K562 (cell line): ENCODE data around the gene ITK. TPM values are rescaled to one million over a fixed set of nuclear protein-coding genes. Genes with fewer than 3 reads are reported as not detected.

Experiments
- AFF1 ChIP-seq, 2 experiments: fragments of 450-650 bp; IDR thresholded peaks; 2 replicates each; pipeline ENCODE4 v1.6.1; 2018; ENCODE audit warnings: mild to moderate bottlenecking in 2 of 2, low read depth in 1 of 2; ENCODE audit not compliant: partially characterized antibody in 2 of 2
- CREB1 ChIP-seq, 2 experiments: sonication (generic) in 1 of 2; formaldehyde crosslinking in 1 of 2; IDR thresholded peaks; 2 replicates each; pipeline versions ENCODE4 v1.6.1 to v1.8.0; 2012 to 2022; ENCODE audit warnings: inconsistent platforms in 1 of 2, mild to moderate bottlenecking in 1 of 2, missing genetic modification reagents in 1 of 2, moderate library complexity in 1 of 2
- HMG20A ChIP-seq: fragments of 450-650 bp; formaldehyde crosslinking; conservative IDR thresholded peaks from 2 replicates; pipeline ENCODE4 v1.4.0; 2020; ENCODE audit warnings: mild to moderate bottlenecking, mixed read lengths
- HMG20B ChIP-seq: fragments of 250-450 bp; sonication (Bioruptor Pico); IDR thresholded peaks from 2 replicates; pipeline ENCODE4 v1.5.0; 2021; ENCODE audit warnings: mild to moderate bottlenecking
- MAFG ChIP-seq: fragments of 450-650 bp; conservative IDR thresholded peaks from 2 replicates; pipeline ENCODE4 v1.6.1; 2016; ENCODE audit warnings: missing genetic modification characterization, missing compliant biosample characterization
- MAX ChIP-seq: sonication (generic); formaldehyde crosslinking; IDR thresholded peaks from 2 replicates; pipeline ENCODE4 v1.9.0; 2022; ENCODE audit warnings: mild to moderate bottlenecking, missing genetic modification reagents
- MECOM ChIP-seq: fragments of 250-450 bp; sonication (Bioruptor Pico); IDR thresholded peaks from 2 replicates; pipeline ENCODE4 v1.8.0; 2022; ENCODE audit warnings: inconsistent platforms
- MNT ChIP-seq, 2 experiments: fragments of 450-650 bp; conservative IDR thresholded peaks; 2 replicates each; pipeline ENCODE4 v1.6.1; 2017; ENCODE audit warnings: mild to moderate bottlenecking in 2 of 2, moderate library complexity in 2 of 2
- NCOR1 ChIP-seq: fragments of 450-650 bp; IDR thresholded peaks from 2 replicates; pipeline ENCODE4 v1.6.1; 2016; ENCODE audit warnings: mild to moderate bottlenecking, moderate library complexity
- NR1H2 ChIP-seq: sonication (generic); formaldehyde crosslinking; IDR thresholded peaks from 2 replicates; pipeline ENCODE4 v1.4.0; 2020; ENCODE audit warnings: mild to moderate bottlenecking, missing genetic modification reagents
- PHF20 ChIP-seq: fragments of 450-650 bp; IDR thresholded peaks from 2 replicates; pipeline ENCODE4 v1.6.1; 2018; ENCODE audit not compliant: partially characterized antibody
- SREBF2 ChIP-seq: sonication (generic); formaldehyde crosslinking; IDR thresholded peaks from 2 replicates; pipeline ENCODE4 v1.4.0; 2020; ENCODE audit warnings: mild to moderate bottlenecking, missing genetic modification reagents
- TCFL5 ChIP-seq: fragments of 250-450 bp; sonication (Bioruptor Pico); conservative IDR thresholded peaks from 2 replicates; pipeline ENCODE4 v1.6.1; 2021; ENCODE audit warnings: mild to moderate bottlenecking, moderate library complexity, matching md5 sums
- TFAP4 ChIP-seq: sonication (generic); formaldehyde crosslinking; IDR thresholded peaks from 2 replicates; pipeline ENCODE4 v1.8.0; 2022; ENCODE audit warnings: missing genetic modification reagents, mild to moderate bottlenecking, moderate library complexity, borderline replicate concordance
- ZNF134 ChIP-seq: fragments of 250-450 bp; sonication (Bioruptor Pico); conservative IDR thresholded peaks from 2 replicates; pipeline ENCODE4 v1.4.0; 2020
- ZNF174 ChIP-seq: fragments of 250-450 bp; sonication (Bioruptor Pico); IDR thresholded peaks from 2 replicates; pipeline ENCODE4 v1.4.0; 2020; ENCODE audit warnings: mild to moderate bottlenecking
- ZNF3 ChIP-seq: fragments of 250-450 bp; sonication (Bioruptor Pico); IDR thresholded peaks from 2 replicates; pipeline ENCODE4 v1.5.0; 2021; ENCODE audit warnings: mild to moderate bottlenecking, moderate library complexity
- ZNF316 ChIP-seq: fragments of 450-650 bp; IDR thresholded peaks from 2 replicates; pipeline ENCODE4 v1.6.1; 2016
- ZNF398 ChIP-seq: fragments of 250-450 bp; sonication (Bioruptor Pico); IDR thresholded peaks from 2 replicates; pipeline ENCODE4 v1.8.0; 2021; ENCODE audit warnings: moderate library complexity, mild to moderate bottlenecking, inconsistent platforms
- ZNF699 ChIP-seq: fragments of 250-450 bp; sonication (Bioruptor Pico); IDR thresholded peaks from 2 replicates; pipeline ENCODE4 v1.8.0; 2021; ENCODE audit warnings: mild to moderate bottlenecking, moderate library complexity; ENCODE audit not compliant: insufficient replicate concordance
- polyA plus RNA-seq, 8 experiments: library from polyadenylated mRNA; depleted of rRNA in 4 of 8; stranded (reverse) in 5 of 8; unstranded in 3 of 8; fragments of >200 nt; fragmentation: Nextera tagmentation in 2 of 8; fragmentation: Illumina TruSeq in 1 of 8; extraction: Ambion mirVana in 2 of 8; extraction: Trizol in 1 of 8; gene quantifications; 2 replicates each; pipeline versions ENCODE4 v1.2.1 to v1.2.3, GENCODE V29; 2011 to 2014; ENCODE audit warnings: inconsistent platforms in 1 of 8, missing spikeins in 1 of 8
- total RNA-seq, 7 experiments: library from RNA; depleted of rRNA in 6 of 7; stranded (reverse); fragments of >200 nt in 6 of 7; fragmentation: Illumina TruSeq in 2 of 7; extraction: Trizol in 2 of 7; gene quantifications; 2 replicates each; pipeline versions ENCODE4 v1.2.1 to v1.2.3, GENCODE V29; 2011 to 2021; ENCODE audit warnings: low replicate concordance in 1 of 7

The ITK gene
- total and polyA plus RNA-seq, 9 of the 15 experiments (the other 6 are each of a cell fraction or from before 2014, with no cell fraction given), result 0.04 to 0.75 TPM; not detected in 7

GRCh38 chr5:157290981-157291711 is 110.5 kb downstream of the ITK start (continued):
- no peak for TF ChIP-seq AFF1 (IDR thresholded peaks at IDR 0.05; ENCODE audit: low read depth in 1 of 2, partially characterized antibody in 2 of 2)
- no peak for TF ChIP-seq ZNF316
- no peak for TF ChIP-seq ZNF699 (CRISPR knock-in tag)
- TF ChIP-seq NR1H2 (CRISPR knock-in tag), result no peak
- no peak for TF ChIP-seq TFAP4 (CRISPR knock-in tag)
- 0 out of 4 replicates have a peak, but pooled peaks of 1 of the 2 experiments have one; percentile 25 for TF ChIP-seq MNT (conservative IDR thresholded peaks at IDR 0.05)
- TF ChIP-seq ZNF174 (CRISPR knock-in tag), result no peak
- no peak for TF ChIP-seq PHF20
- TF ChIP-seq MAFG (tag), result no peak
- TF ChIP-seq MAX, result peak; percentile 94
- no peak for TF ChIP-seq HMG20A (CRISPR knock-in tag)
- TF ChIP-seq ZNF134, result no peak
- TF ChIP-seq NCOR1, result no peak
- TF ChIP-seq MECOM, result no peak
- no peak for TF ChIP-seq HMG20B
- TF ChIP-seq CREB1 (IDR thresholded peaks at IDR 0.05), result no peak
- peak; percentile 40; the same call in 1 of the 2 replicates for TF ChIP-seq CREB1 (CRISPR knock-in tag; IDR thresholded peaks at IDR 0.05)
- TF ChIP-seq TCFL5 (CRISPR knock-in tag), result no peak
- TF ChIP-seq ZNF398 (CRISPR knock-in tag), result no peak
- no peak for TF ChIP-seq ZNF3 (CRISPR knock-in tag)
- no peak for TF ChIP-seq SREBF2 (CRISPR knock-in tag)
